B cell (primary cell): ENCODE measurements around the gene CALY. TPM values are rescaled to one million over a fixed set of nuclear protein-coding genes. Genes with fewer than 3 reads are reported as not detected.

Experiments used
- ATAC-seq: fragments of 200-7000 bp; cut with Tn5 transposase; one replicate; pipeline ENCODE4 v1.10.0; 2021; ENCODE audit warnings: low read depth, mild to moderate bottlenecking, moderate number of reproducible peaks, moderate library complexity
- CTCF ChIA-PET: fragments of 350-600 bp; sonication (Branson Sonifier 250); formaldehyde crosslinking; loops from one replicate; lab custom pipeline; 2021; ENCODE audit warnings: antibody characterized with exemption, inconsistent platforms; lab: Charles Lee
- POLR2A ChIA-PET: fragments of 350-600 bp; sonication (Branson Sonifier 250); formaldehyde crosslinking; loops from one replicate; lab custom pipeline; 2021; ENCODE audit warnings: antibody characterized with exemption; lab: Charles Lee
- DNase-seq: peaks from one replicate; pipeline ENCODE4 v3.0.0; 2013
- H2AFZ ChIP-seq: 2 replicates; pipeline ENCODE4 v1.6.1; 2012; ENCODE audit warnings: mild to moderate bottlenecking, low read depth, low read length; ENCODE audit not compliant: insufficient read depth, poor library complexity, severe bottlenecking
- H3K27ac ChIP-seq, 2 donors: 1 replicate in 1 of 2; 2 replicates in 1 of 2; pipeline ENCODE4 v1.5.1; 2012 to 2013; ENCODE audit warnings: low read length in 2 of 2, mild to moderate bottlenecking in 2 of 2, moderate library complexity in 1 of 2
- H3K27me3 ChIP-seq, 4 experiments: fragments of 200-600 bp in 1 of 4; sonication (generic) in 1 of 4; replicated peaks in 1 of 4; 1 replicate in 2 of 4; 2 replicates in 2 of 4; pipeline versions ENCODE4 v1.6.1 to v1.7.0; 2013 to 2016; ENCODE audit warnings: low read length in 3 of 4, mild to moderate bottlenecking in 2 of 4, mixed read lengths in 1 of 4, moderate library complexity in 1 of 4; ENCODE audit not compliant: insufficient read depth in 4 of 4, control insufficient read depth in 3 of 4; ENCODE audit errors: control extremely low read depth in 1 of 4
- H3K36me3 ChIP-seq, 2 experiments: replicated peaks in 1 of 2; 1 replicate in 1 of 2; 2 replicates in 1 of 2; pipeline versions ENCODE4 v1.6.1 to v1.7.1; 2013; ENCODE audit warnings: low read length in 1 of 2; ENCODE audit not compliant: insufficient read depth in 2 of 2, control insufficient read depth in 1 of 2; ENCODE audit errors: control extremely low read depth in 1 of 2, extremely low read depth in 1 of 2
- H3K4me1 ChIP-seq, 2 donors: fragments of 200-600 bp in 1 of 2; sonication (generic) in 1 of 2; 1 replicate in 1 of 2; 2 replicates in 1 of 2; pipeline versions ENCODE4 v1.5.1 to v1.6.1; 2013 to 2017; ENCODE audit warnings: low read length in 2 of 2; ENCODE audit not compliant: control insufficient read depth in 2 of 2, insufficient read depth in 2 of 2
- H3K4me2 ChIP-seq: replicated peaks from 2 replicates; pipeline ENCODE3; 2012; ENCODE audit warnings: mild to moderate bottlenecking, low read depth, low read length; ENCODE audit not compliant: poor library complexity, severe bottlenecking
- H3K4me3 ChIP-seq, 5 experiments: fragments of 200-600 bp in 1 of 5; sonication (generic) in 1 of 5; 1 replicate in 3 of 5; 2 replicates in 2 of 5; pipeline versions ENCODE4 v1.5.1 to v1.7.0; 2011 to 2016; ENCODE audit warnings: low read length in 4 of 5, mild to moderate bottlenecking in 4 of 5, low read depth in 2 of 5, control low read depth in 1 of 5, moderate library complexity in 1 of 5; ENCODE audit not compliant: insufficient read depth in 1 of 5; ENCODE audit errors: control extremely low read depth in 1 of 5, extremely low read depth in 1 of 5
- H3K79me2 ChIP-seq: fragments of 200-600 bp; sonication (generic); one replicate; pipeline ENCODE4 v1.6.0; 2016; ENCODE audit warnings: low read length; ENCODE audit not compliant: control insufficient read depth, insufficient read depth
- H3K9ac ChIP-seq: fragments of 200-600 bp; sonication (generic); 2 replicates; pipeline ENCODE4 v1.6.1; 2017; ENCODE audit warnings: mild to moderate bottlenecking, low read length, moderate library complexity
- H3K9me3 ChIP-seq, 3 donors: one replicate each; pipeline versions ENCODE4 v1.6.1 to v1.7.1; 2013; ENCODE audit warnings: low read length in 2 of 3; ENCODE audit not compliant: control insufficient read depth in 2 of 3, insufficient read depth in 1 of 3; ENCODE audit errors: control extremely low read depth in 1 of 3
- H4K20me1 ChIP-seq: 2 replicates; pipeline ENCODE4 v1.6.0; 2012; ENCODE audit warnings: mild to moderate bottlenecking, low read length; ENCODE audit not compliant: insufficient read depth, control insufficient read depth, poor library complexity, severe bottlenecking
- H3K27ac Mint-ChIP-seq: one replicate; pipeline ENCODE4 v1.8.0; 2021; ENCODE audit warnings: mixed read lengths
- H3K27me3 Mint-ChIP-seq: one replicate; pipeline ENCODE4 v1.8.0; 2021; ENCODE audit warnings: mixed read lengths
- H3K4me1 Mint-ChIP-seq: one replicate; pipeline ENCODE4 v1.8.0; 2021; ENCODE audit warnings: mixed read lengths
- H3K4me3 Mint-ChIP-seq: one replicate; pipeline ENCODE4 v1.8.0; 2021; ENCODE audit warnings: mixed read lengths
- H3K9me3 Mint-ChIP-seq: one replicate; pipeline ENCODE4 v1.8.0; 2022; ENCODE audit warnings: mixed read lengths; ENCODE audit not compliant: insufficient read depth
- EZH2 ChIP-seq: IDR thresholded peaks from 2 replicates; pipeline ENCODE4 v1.6.1; 2012; ENCODE audit warnings: borderline replicate concordance, low read depth, mild to moderate bottlenecking, moderate library complexity, low read length; ENCODE audit not compliant: insufficient read depth, poor library complexity, severe bottlenecking
- WGBS: methylation state at CpG from one replicate; pipeline ENCODE4 v1.1.5; 2013; ENCODE audit warnings: missing lambda C conversion rate; ENCODE audit not compliant: insufficient coverage; 5-methylcytosine and 5-hydroxymethylcytosine counted together
- intact Hi-C: fragments of 100-400 bp; cut with micrococcal nuclease; formaldehyde crosslinking; loops from one replicate; pipeline ENCODE4 v1.10.0; 2022
- polyA plus RNA-seq: library from polyadenylated mRNA; depleted of rRNA; stranded (reverse); fragments of >200 nt; gene quantifications from 2 replicates; pipeline ENCODE4 v1.2.3, GENCODE V29; 2012
- total RNA-seq, 2 donors: library from RNA; stranded (reverse); fragments of 120-200 nt in 1 of 2; gene quantifications; 1 replicate in 1 of 2; 2 replicates in 1 of 2; pipeline versions ENCODE4 v1.2.3 to v1.2.4, GENCODE V29; 2013 to 2022
- TF ChIP-seq, protein P1 (sequence below): fragments of 200-600 bp; IDR thresholded peaks from one replicate; pipeline ENCODE4 v1.8.0; 2022; ENCODE audit warnings: antibody characterized with exemption, mild to moderate bottlenecking

CALY gene
- total and polyA plus RNA-seq, 2 donors (not counting 1 experiment from before 2014, with no cell fraction given) = 0.21 TPM; not detected in 1

DNA sequence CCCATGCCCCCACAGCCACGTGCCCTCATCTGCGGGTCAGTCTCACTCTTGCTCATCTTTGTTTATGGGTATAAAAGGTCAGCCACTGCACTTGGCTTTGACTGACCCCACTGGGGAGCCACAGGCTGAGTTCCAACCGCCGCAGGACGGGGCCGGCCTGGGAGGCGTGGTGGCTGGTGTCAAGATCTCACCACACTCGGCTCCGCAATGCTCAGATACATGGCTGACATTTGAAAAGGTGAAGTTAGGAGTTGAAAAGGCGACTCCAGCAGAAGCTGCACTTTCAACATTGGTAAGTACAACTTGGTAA, 42.9 kb downstream of the CALY start:
- H3K4me1 Mint-ChIP-seq = no peaks in the 10 kb centered on the region
- peaks cover 1 to 78% of the 10 kb centered on the region in 2 experiments for H3K36me3 ChIP-seq
- H3K9me3 ChIP-seq = no peaks in the 10 kb centered on the region
- intact Hi-C loops = no loop called here
- H4K20me1 ChIP-seq = peaks cover 12% of the 10 kb centered on the region
- WGBS = 99% methylated on average over 8 of the region's 10 CpGs
- no peak overlapping the region for H3K9ac ChIP-seq
- no peak for TF ChIP-seq EZH2
- TF ChIP-seq, protein P1, sequence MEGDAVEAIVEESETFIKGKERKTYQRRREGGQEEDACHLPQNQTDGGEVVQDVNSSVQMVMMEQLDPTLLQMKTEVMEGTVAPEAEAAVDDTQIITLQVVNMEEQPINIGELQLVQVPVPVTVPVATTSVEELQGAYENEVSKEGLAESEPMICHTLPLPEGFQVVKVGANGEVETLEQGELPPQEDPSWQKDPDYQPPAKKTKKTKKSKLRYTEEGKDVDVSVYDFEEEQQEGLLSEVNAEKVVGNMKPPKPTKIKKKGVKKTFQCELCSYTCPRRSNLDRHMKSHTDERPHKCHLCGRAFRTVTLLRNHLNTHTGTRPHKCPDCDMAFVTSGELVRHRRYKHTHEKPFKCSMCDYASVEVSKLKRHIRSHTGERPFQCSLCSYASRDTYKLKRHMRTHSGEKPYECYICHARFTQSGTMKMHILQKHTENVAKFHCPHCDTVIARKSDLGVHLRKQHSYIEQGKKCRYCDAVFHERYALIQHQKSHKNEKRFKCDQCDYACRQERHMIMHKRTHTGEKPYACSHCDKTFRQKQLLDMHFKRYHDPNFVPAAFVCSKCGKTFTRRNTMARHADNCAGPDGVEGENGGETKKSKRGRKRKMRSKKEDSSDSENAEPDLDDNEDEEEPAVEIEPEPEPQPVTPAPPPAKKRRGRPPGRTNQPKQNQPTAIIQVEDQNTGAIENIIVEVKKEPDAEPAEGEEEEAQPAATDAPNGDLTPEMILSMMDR = no peak
- no peaks in the 10 kb centered on the region for H3K27me3 Mint-ChIP-seq
- no peak overlapping the region for H3K4me2 ChIP-seq
- no peak overlapping the region for H3K4me3 ChIP-seq
- H3K27ac Mint-ChIP-seq = no peak overlapping the region
- no peak overlapping the region for H2AFZ ChIP-seq
- H3K4me1 ChIP-seq = no peaks in the 10 kb centered on the region
- no peaks in the 10 kb centered on the region for H3K27me3 ChIP-seq
- POLR2A ChIA-PET = no interaction called here
- no peaks in the 10 kb centered on the region for H3K79me2 ChIP-seq
- DNase-seq (no peak), ATAC-seq (no peak)
- no peak overlapping the region for H3K27ac ChIP-seq
- no peaks in the 10 kb centered on the region for H3K9me3 Mint-ChIP-seq
- CTCF ChIA-PET = no interaction called here
- no peak overlapping the region for H3K4me3 Mint-ChIP-seq

DNA sequence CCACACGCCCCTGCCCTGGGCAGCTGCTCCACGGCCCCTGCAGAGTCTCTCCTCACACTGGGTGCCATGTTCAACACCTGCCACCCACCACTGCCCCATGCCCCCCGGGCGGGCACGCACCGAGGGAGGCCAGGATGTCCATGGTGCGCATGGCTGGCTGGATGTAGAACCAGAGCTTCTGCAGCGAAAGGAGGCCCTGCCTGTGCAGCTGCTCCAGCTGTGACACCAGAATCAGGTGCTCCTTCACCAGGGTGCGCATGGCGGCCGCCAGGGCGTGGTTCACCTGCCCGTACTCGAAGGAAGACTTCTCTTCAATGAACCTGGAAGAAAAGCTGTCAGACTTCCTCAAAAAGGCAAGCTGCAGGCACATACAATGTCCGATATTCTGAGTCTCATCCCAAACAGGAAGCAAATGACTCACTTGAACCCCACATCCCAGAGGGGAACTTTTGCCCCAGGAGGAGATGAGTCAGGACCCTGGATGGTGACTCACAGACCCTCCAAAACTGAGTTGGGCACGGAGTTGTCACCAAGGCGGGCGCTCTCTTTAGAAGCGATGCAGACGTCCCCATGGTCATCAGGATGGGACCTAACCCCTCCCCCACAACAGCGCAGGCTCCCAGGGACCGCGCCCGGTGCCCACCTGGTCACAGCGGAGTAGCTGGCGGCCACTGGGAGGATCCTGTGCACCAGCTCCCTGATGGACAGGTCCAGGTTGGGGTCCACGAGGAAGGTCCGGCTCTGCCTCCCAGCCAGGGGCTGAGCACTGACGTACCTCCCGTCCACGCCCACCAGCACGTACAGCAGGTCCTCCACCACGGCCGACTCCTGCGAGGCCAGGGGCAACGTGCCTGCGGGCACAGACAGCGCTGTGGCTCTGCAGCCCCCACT, 43.5 kb downstream of the CALY start:
- CTCF ChIA-PET = no interaction called here
- TF ChIP-seq, protein P1 = no peak
- TF ChIP-seq EZH2 = no peak
- H3K4me1 ChIP-seq = no peaks in the 10 kb centered on the region
- intact Hi-C loops = no loop called here
- WGBS = 94% methylated on average over 34 of the region's 38 CpGs
- DNase-seq = no peak
- H3K27ac ChIP-seq = no peak overlapping the region
- peaks cover 1 to 77% of the 10 kb centered on the region in 2 experiments for H3K36me3 ChIP-seq
- peaks cover 7% of the 10 kb centered on the region for H4K20me1 ChIP-seq
- no peak for ATAC-seq
- Mint-ChIP-seq H3K4me1 (no peaks in the 10 kb centered on the region), H3K4me3 (no peak overlapping the region), H3K27me3 (no peaks in the 10 kb centered on the region), H3K9me3 (no peaks in the 10 kb centered on the region), H3K27ac (no peak overlapping the region)
- POLR2A ChIA-PET = no interaction called here
- no peaks in the 10 kb centered on the region for H3K9me3 ChIP-seq
- no peak overlapping the region for H3K4me3 ChIP-seq
- H2AFZ ChIP-seq = no peak overlapping the region
- no peaks in the 10 kb centered on the region for H3K79me2 ChIP-seq
- H3K27me3 ChIP-seq = no peaks in the 10 kb centered on the region
- no peak overlapping the region for H3K4me2 ChIP-seq
- no peak overlapping the region for H3K9ac ChIP-seq
